ENCODE measurements around the gene TMEM92. TPM values are rescaled to one million over a fixed set of nuclear protein-coding genes. Genes with fewer than 3 reads are reported as not detected.

TMEM92 gene
- total RNA-seq, 2 donors from 2014 or later: 34.3 to 35.8 TPM

DNA sequence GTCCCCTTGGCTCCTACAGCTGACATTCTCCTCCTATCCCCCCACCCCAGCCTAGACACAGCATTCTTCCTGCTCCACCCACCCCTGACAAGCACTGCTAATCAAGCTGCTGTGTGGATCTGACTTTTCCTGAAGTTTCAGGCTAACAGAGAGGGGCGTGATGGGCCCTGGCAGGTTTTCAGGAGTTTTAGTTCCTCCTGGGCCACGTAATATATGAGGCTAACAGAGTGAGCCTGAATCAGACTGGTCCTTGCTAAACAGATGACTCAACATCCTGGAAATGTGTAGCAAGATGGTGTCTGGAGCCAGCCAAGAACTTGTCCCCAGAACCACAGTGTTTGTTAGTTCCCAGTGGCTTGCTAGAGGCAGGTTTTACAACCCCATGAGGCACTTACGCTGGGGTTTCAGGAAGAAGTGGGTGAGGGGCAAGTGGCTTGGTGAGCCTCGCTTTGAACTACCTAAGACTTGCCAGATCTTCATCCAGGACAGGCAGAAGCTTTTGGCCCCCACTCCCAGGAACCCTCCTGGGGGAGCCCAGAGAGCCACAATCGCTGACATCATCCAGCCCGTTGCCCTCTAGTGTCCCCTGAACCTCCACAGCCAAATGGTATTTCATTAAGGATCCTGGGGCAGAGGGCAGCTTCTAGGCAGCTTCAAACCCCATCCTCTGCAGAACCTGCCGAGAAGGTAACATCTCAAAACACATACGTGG, 15.9 kb downstream of the TMEM92 start:
- TF ChIP-seq, protein P1, sequence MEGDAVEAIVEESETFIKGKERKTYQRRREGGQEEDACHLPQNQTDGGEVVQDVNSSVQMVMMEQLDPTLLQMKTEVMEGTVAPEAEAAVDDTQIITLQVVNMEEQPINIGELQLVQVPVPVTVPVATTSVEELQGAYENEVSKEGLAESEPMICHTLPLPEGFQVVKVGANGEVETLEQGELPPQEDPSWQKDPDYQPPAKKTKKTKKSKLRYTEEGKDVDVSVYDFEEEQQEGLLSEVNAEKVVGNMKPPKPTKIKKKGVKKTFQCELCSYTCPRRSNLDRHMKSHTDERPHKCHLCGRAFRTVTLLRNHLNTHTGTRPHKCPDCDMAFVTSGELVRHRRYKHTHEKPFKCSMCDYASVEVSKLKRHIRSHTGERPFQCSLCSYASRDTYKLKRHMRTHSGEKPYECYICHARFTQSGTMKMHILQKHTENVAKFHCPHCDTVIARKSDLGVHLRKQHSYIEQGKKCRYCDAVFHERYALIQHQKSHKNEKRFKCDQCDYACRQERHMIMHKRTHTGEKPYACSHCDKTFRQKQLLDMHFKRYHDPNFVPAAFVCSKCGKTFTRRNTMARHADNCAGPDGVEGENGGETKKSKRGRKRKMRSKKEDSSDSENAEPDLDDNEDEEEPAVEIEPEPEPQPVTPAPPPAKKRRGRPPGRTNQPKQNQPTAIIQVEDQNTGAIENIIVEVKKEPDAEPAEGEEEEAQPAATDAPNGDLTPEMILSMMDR (conservative IDR thresholded peaks at IDR 0.05): no peak
- H3K9me3 ChIP-seq (ENCODE audit: control insufficient read depth, low read length): no peaks in the 10 kb centered on the region
- H3K4me3 ChIP-seq (ENCODE audit: low read length): no peak overlapping the region
- H3K36me3 ChIP-seq (ENCODE audit: control insufficient read depth, insufficient read depth, low read length): no peaks in the 10 kb centered on the region
- Mint-ChIP-seq H3K9me3 (no peaks in the 10 kb centered on the region), H3K4me3 (no peak overlapping the region), H3K27me3 (ENCODE audit: insufficient read depth) (peaks cover 3% of the 10 kb centered on the region), H3K4me1 (peaks cover 14% of the 10 kb centered on the region), H3K36me3 (ENCODE audit: low read depth) (no peaks in the 10 kb centered on the region), H3K27ac (peak overlapping the region; percentile 58)
- H3K27me3 ChIP-seq (ENCODE audit: control insufficient read depth, insufficient read depth, low read length, poor library complexity, severe bottlenecking): no peaks in the 10 kb centered on the region
- peak; percentile 66 for DNase-seq
- H3K27ac ChIP-seq (ENCODE audit: low read depth, low read length): no peak overlapping the region
- H3K4me1 ChIP-seq (ENCODE audit: control insufficient read depth, insufficient read depth, low read length): no peaks in the 10 kb centered on the region
- WGBS, 2 experiments (ENCODE audit: insufficient coverage in 1 of 2, insufficient read length in 1 of 2): 87 to 89% methylated on average over 3 to 8 of the region's 8 CpGs
- no peak overlapping the region for H3K9ac ChIP-seq (ENCODE audit: extremely low read depth, low read length, poor library complexity, severe bottlenecking)

DNA sequence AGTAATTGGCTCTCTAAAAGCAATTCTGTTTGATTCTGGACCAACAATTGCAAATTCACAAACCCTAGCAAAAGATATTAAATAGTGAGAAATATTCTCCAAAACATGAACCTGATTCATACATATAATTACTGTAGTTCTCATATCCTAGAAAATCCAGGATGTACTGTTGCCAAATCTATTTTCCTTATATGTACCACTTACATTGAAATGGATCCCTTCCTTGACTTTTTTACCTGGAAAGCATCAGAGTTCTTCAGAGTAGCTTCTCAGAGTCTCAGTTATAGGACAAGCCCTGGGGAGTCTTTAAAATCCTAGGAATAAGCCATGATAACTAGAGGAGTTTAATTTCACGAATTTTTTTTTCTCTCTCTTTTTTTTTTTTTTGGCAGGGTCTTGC, 16.7 kb downstream of the TMEM92 start:
- no peaks in the 10 kb centered on the region for H3K9me3 ChIP-seq (ENCODE audit: control insufficient read depth, low read length)
- 80 to 100% methylated on average over 1 of the region's 1 CpG for WGBS, 2 experiments (ENCODE audit: insufficient coverage in 1 of 2, insufficient read length in 1 of 2)
- H3K4me3 Mint-ChIP-seq: no peak overlapping the region
- peaks cover 3% of the 10 kb centered on the region for H3K27me3 Mint-ChIP-seq (ENCODE audit: insufficient read depth)
- H3K4me3 ChIP-seq (ENCODE audit: low read length): no peak overlapping the region
- H3K36me3 Mint-ChIP-seq (ENCODE audit: low read depth): no peaks in the 10 kb centered on the region
- H3K9me3 Mint-ChIP-seq: no peaks in the 10 kb centered on the region
- DNase-seq: no peak
- H3K36me3 ChIP-seq (ENCODE audit: control insufficient read depth, insufficient read depth, low read length): no peaks in the 10 kb centered on the region
- no peak overlapping the region for H3K27ac ChIP-seq (ENCODE audit: low read depth, low read length)
- H3K4me1 Mint-ChIP-seq: peaks cover 14% of the 10 kb centered on the region
- no peak overlapping the region for H3K27ac Mint-ChIP-seq
- H3K27me3 ChIP-seq (ENCODE audit: control insufficient read depth, insufficient read depth, low read length, poor library complexity, severe bottlenecking): no peaks in the 10 kb centered on the region
- TF ChIP-seq, protein P1 (conservative IDR thresholded peaks at IDR 0.05): no peak
- H3K4me1 ChIP-seq (ENCODE audit: control insufficient read depth, insufficient read depth, low read length): no peaks in the 10 kb centered on the region
- H3K9ac ChIP-seq (ENCODE audit: extremely low read depth, low read length, poor library complexity, severe bottlenecking): no peak overlapping the region

DNA sequence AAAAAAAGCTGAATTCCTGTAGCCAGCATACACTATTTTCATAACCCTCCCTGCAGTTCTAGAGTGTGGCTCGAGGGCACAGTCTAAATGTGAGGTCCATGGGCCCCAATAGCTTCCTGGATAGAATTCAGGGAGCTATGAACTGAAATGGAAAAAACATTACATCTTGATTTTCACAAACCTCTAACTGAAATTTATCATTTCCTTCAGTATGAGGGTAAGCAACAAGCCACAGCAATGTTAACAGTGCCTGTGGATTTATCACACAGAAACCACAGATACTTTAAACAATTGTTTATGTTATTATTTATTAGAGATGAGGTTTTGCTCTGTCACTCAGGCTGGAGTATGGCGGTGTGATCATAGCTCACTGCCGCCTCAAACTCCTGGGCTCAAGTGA, 18.2 kb downstream of the TMEM92 start:
- Mint-ChIP-seq H3K9me3 (no peaks in the 10 kb centered on the region), H3K36me3 (ENCODE audit: low read depth) (no peaks in the 10 kb centered on the region), H3K4me3 (no peak overlapping the region), H3K4me1 (peaks cover 15% of the 10 kb centered on the region), H3K27me3 (ENCODE audit: insufficient read depth) (peaks cover 3% of the 10 kb centered on the region), H3K27ac (no peak overlapping the region)
- no peak for DNase-seq
- Histone ChIP-seq H3K27me3 (ENCODE audit: control insufficient read depth, insufficient read depth, low read length, poor library complexity, severe bottlenecking) (no peaks in the 10 kb centered on the region), H3K36me3 (ENCODE audit: control insufficient read depth, insufficient read depth, low read length) (no peaks in the 10 kb centered on the region), H3K9ac (ENCODE audit: extremely low read depth, low read length, poor library complexity, severe bottlenecking) (no peak overlapping the region), H3K4me1 (ENCODE audit: control insufficient read depth, insufficient read depth, low read length) (no peaks in the 10 kb centered on the region), H3K9me3 (ENCODE audit: control insufficient read depth, low read length) (no peaks in the 10 kb centered on the region), H3K4me3 (ENCODE audit: low read length) (no peak overlapping the region), H3K27ac (ENCODE audit: low read depth, low read length) (no peak overlapping the region)
- 81% methylated on average over 3 of the region's 3 CpGs; no CpG with 5 or more reads in 1 of the 2 experiments for WGBS, 2 experiments (ENCODE audit: insufficient coverage in 1 of 2, insufficient read length in 1 of 2)
- TF ChIP-seq, protein P1 (conservative IDR thresholded peaks at IDR 0.05): no peak
